PFSK-1 (cell line): ENCODE results near the gene FAT4.

Experiments used
- FOXP2 ChIP-seq: optimal IDR thresholded peaks from 2 replicates; pipeline ENCODE3; 2011; ENCODE audit warnings: borderline replicate concordance, control low read depth, inconsistent platforms; ENCODE audit not compliant: insufficient read depth; ENCODE audit errors: extremely low read length, extremely low read depth
- POLR2AphosphoS5 ChIP-seq: IDR thresholded peaks from 2 replicates; pipeline ENCODE4 v1.6.1; 2012; ENCODE audit warnings: low read depth, mild to moderate bottlenecking, control low read depth, low read length, moderate library complexity
- REST ChIP-seq, 2 experiments: IDR thresholded peaks; 2 replicates each; pipeline versions ENCODE4 v1.6.1 to v1.8.0; 2011 to 2012; ENCODE audit warnings: low read depth in 2 of 2, low read length in 2 of 2, control low read depth in 1 of 2, inconsistent platforms in 1 of 2, mild to moderate bottlenecking in 1 of 2, moderate library complexity in 1 of 2; ENCODE audit not compliant: insufficient read depth in 1 of 2
- SIN3A ChIP-seq: IDR thresholded peaks from 2 replicates; pipeline ENCODE4 v1.6.1; 2012; ENCODE audit warnings: mild to moderate bottlenecking, low read length, moderate library complexity, borderline replicate concordance; ENCODE audit not compliant: insufficient read depth
- TAF1 ChIP-seq: IDR thresholded peaks from 2 replicates; pipeline ENCODE4 v1.6.1; 2012; ENCODE audit warnings: low read length, control low read depth, borderline replicate concordance; ENCODE audit not compliant: insufficient read depth

FAT4 gene

DNA sequence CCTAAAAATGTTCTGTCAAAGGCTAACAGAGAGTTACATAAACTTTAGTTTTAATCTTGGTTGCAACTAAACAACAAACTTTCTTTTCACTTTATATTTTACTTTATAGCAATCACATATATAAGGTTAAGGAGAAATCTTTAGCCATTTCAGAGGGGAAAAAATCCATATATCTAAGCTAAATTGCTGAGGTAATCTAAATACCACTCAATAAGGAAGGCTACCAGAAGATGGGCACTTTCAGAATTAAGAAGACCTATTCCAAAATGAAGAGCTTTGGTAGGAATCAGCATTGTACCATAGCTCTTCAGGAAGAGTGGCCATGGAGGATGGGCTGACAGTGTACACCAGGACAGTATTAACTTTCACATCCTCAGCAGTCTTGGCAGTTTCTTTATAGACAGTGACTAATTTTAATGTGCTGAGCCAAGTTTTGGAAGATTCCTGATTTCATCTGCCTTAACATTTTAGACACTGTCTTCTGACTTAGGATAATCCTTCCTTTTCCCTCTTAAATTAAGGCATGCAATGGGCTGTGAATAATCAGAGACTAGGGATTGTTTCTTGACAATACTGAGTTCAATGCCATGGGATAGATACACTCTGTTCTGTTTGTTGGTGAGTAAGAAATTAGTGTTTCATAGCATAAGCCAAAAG lies 7.1 kb downstream of the FAT4 start:
- TF ChIP-seq REST (IDR thresholded peaks at IDR 0.05; ENCODE audit: insufficient read depth in 1 of 2, low read depth in 2 of 2, low read length in 2 of 2) (no peak), SIN3A (no peak), POLR2AphosphoS5 (no peak), TAF1 (no peak), FOXP2 (no peak)

DNA sequence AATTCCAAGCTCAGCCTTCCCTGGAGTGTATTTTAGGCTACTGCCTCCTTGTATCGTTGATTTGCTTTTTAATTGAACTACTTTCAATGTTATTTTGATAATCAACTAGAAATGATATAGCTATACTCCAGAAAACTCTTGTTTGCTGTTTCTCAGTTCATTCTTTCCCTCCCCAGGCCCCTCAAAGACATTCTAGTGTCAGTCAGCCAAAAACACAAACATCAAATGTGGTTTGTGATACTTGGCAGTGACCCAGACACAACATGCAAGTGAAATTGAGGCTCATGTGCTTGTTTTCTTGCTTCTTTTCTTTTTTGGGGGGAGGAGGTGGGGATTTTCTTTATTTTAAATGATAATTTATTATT lies 7.6 kb downstream of the FAT4 start:
- TF ChIP-seq POLR2AphosphoS5 (no peak), SIN3A (no peak), REST (IDR thresholded peaks at IDR 0.05; ENCODE audit: insufficient read depth in 1 of 2, low read depth in 2 of 2, low read length in 2 of 2) (no peak), FOXP2 (no peak), TAF1 (no peak)

- TF ChIP-seq TAF1 = no peak
- no peak for TF ChIP-seq REST (IDR thresholded peaks at IDR 0.05; ENCODE audit: insufficient read depth in 1 of 2, low read depth in 2 of 2, low read length in 2 of 2)
- no peak for TF ChIP-seq POLR2AphosphoS5
- no peak for TF ChIP-seq FOXP2
- TF ChIP-seq SIN3A = no peak
Observed at GRCh38 chr4:125323654-125324053, 8.9 kb downstream of the FAT4 start.

GRCh38 chr4:125325733-125326132 lies 11.0 kb downstream of the FAT4 start:
- TF ChIP-seq SIN3A = no peak
- TF ChIP-seq REST (IDR thresholded peaks at IDR 0.05; ENCODE audit: insufficient read depth in 1 of 2, low read depth in 2 of 2, low read length in 2 of 2) = no peak
- no peak for TF ChIP-seq FOXP2
- no peak for TF ChIP-seq POLR2AphosphoS5

DNA sequence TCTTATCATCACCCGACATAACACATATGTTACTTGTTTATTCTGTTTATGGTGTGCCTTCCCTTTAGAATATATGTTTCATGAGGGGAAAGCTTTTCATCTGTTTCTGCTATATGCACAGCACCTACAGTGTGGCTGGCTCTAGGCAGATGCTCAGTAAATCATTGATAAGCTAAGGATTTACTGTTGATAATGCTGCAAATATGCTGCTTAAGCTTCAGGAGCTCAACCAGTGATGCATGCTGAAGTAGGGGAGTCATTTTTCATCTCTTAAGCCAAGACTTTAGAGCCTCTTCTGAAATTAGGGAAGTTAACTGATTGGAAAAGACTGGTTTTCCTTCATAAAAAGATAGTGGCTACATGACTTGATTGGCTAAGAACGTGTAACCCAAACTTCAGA lies 16.4 kb downstream of the FAT4 start:
- TF ChIP-seq FOXP2 (no peak), TAF1 (no peak), SIN3A (no peak), REST (IDR thresholded peaks at IDR 0.05; ENCODE audit: insufficient read depth in 1 of 2, low read depth in 2 of 2, low read length in 2 of 2) (no peak)
